ENCODE results near the gene FLT1.

FLT1 gene

GRCh38 chr13:28510542-28510941, 15.6 kb upstream of the FLT1 start (continued):
- peak; percentile 34; the same call in 1 of the 2 replicates for TF ChIP-seq PRDM4 (tag by site-specific recombination; IDR thresholded peaks at IDR 0.05)

- ChIA-PET POLR2A (no interaction called here), CTCF (no interaction called here)
- no peaks in the 10 kb centered on the region for H3K4me1 ChIP-seq (ENCODE audit: control insufficient read depth, insufficient read depth, low read length)
- H3K9me3 ChIP-seq (ENCODE audit: control insufficient read depth, insufficient read depth, low read depth, low read length), result no peaks in the 10 kb centered on the region
- H3K36me3 ChIP-seq (ENCODE audit: control insufficient read depth in 2 of 2, insufficient read depth in 1 of 2, low read length in 2 of 2), result no peaks in the 10 kb centered on the region
- H3K27ac ChIP-seq (ENCODE audit: extremely low read depth, low read depth, low read length), result no peak overlapping the region
- TF ChIP-seq ZNF366 (tag by site-specific recombination; conservative IDR thresholded peaks at IDR 0.05) (peak; percentile 55), ZSCAN18 (tag by site-specific recombination; IDR thresholded peaks at IDR 0.05) (no peak)
- H3K4me3 ChIP-seq (ENCODE audit: low read depth, low read length), result no peak overlapping the region
Measured at GRCh38 chr13:28510066-28510465, 15.1 kb upstream of the FLT1 start.

GRCh38 chr13:28505543-28506135, 10.7 kb upstream of the FLT1 start:
- Histone ChIP-seq H3K27ac (ENCODE audit: extremely low read depth, low read depth, low read length) (no peak overlapping the region), H3K4me3 (ENCODE audit: low read depth, low read length) (no peak overlapping the region), H3K36me3 (ENCODE audit: control insufficient read depth in 2 of 2, insufficient read depth in 1 of 2, low read length in 2 of 2) (no peaks in the 10 kb centered on the region), H3K4me1 (ENCODE audit: control insufficient read depth, insufficient read depth, low read length) (no peaks in the 10 kb centered on the region), H3K9me3 (ENCODE audit: control insufficient read depth, insufficient read depth, low read depth, low read length) (no peaks in the 10 kb centered on the region)
- CTCF ChIA-PET, result interaction anchor here (0.9 kb wide), 1 partner anchor 49 kb away, joined by 4 read pairs; no protein-coding TSS in a partner anchor
- TF ChIP-seq ZNF112 (tag by site-specific recombination; IDR thresholded peaks at IDR 0.05) (no peak), GLIS1 (tag by site-specific recombination; IDR thresholded peaks at IDR 0.05) (no peak), PRDM1 (tag by site-specific recombination; IDR thresholded peaks at IDR 0.05) (no peak), ZNF239 (tag by site-specific recombination; IDR thresholded peaks at IDR 0.05) (no peak), ZNF26 (tag by site-specific recombination; IDR thresholded peaks at IDR 0.05) (no peak), SP3 (tag by site-specific recombination; IDR thresholded peaks at IDR 0.05) (no peak), ZNF133 (tag by site-specific recombination; IDR thresholded peaks at IDR 0.05) (no peak), KLF16 (tag by site-specific recombination; IDR thresholded peaks at IDR 0.05) (no peak), ZNF394 (tag by site-specific recombination; IDR thresholded peaks at IDR 0.05; ENCODE audit: borderline replicate concordance) (no peak), BCL11B (tag by site-specific recombination; IDR thresholded peaks at IDR 0.05; ENCODE audit: low read depth) (no peak), ZNF785 (tag by site-specific recombination; IDR thresholded peaks at IDR 0.05) (no peak), ZNF335 (tag by site-specific recombination; conservative IDR thresholded peaks at IDR 0.05) (no peak), ZFHX2 (tag by site-specific recombination; conservative IDR thresholded peaks at IDR 0.05) (no peak), ZSCAN4 (tag by site-specific recombination; IDR thresholded peaks at IDR 0.05) (no peak), RBAK (tag by site-specific recombination; IDR thresholded peaks at IDR 0.05) (no peak), ZBTB17 (tag by site-specific recombination; IDR thresholded peaks at IDR 0.05) (no peak), ZNF280D (tag by site-specific recombination; IDR thresholded peaks at IDR 0.05) (no peak), ZNF555 (tag by site-specific recombination; conservative IDR thresholded peaks at IDR 0.05) (no peak)
- POLR2A ChIA-PET, result no interaction called here
